Activated naive CD4-positive, alpha-beta T cell treated with anti-CD3 and anti-CD28 coated beads, Interleukin-2, amount 50 U/mL, for 16 hours (primary cell): ENCODE measurements around the gene ZNF440.
"Not testable (repeated sequence)": the region's sequence is repeated elsewhere in the genome, so short reads cannot be mapped to it uniquely, and the experiment has no call there.

Experiments used
- DNase-seq: peaks from one replicate; pipeline ENCODE4 v3.0.0-alpha.2; 2020

Gene ZNF440

DNA sequence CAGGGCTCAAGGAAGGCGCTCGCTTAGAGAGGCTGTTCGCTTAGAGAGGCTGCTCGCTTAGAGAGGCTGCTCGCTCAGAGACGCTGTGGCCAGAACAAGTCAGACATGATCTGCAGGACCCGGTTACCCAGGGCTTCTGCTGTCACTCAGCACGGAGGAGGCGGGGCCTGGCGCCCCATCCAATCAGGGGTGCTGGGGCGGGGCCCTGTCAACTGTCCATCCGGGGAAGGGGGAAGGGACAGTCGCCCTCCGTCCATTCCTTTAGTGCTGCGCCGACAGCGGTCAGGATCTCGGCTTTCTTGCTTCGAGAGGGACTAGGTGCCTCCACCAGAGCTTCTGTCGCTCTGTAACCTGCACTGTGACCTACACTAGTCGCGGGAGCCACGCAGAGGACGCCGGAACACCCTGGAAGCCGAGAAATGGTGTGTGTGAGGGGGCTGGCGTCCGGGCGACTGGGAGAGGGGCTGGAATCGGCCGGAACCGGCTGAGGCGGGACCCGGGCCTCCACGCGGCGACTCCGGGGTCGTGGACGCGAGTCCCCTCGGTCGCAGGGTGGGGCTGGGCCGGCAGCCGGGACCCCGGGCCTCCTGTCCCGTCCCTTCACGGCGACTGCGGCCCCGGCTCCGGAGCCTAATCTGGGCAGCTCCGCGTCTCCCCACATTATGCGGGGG, at the start of gene ZNF440:
Gene ZNF440 (plus strand): TSS at position 245 of the 671 bp plus-strand sequence. CDS start 175 bp downstream, at position 420.
- peak; percentile 90 for DNase-seq

DNA sequence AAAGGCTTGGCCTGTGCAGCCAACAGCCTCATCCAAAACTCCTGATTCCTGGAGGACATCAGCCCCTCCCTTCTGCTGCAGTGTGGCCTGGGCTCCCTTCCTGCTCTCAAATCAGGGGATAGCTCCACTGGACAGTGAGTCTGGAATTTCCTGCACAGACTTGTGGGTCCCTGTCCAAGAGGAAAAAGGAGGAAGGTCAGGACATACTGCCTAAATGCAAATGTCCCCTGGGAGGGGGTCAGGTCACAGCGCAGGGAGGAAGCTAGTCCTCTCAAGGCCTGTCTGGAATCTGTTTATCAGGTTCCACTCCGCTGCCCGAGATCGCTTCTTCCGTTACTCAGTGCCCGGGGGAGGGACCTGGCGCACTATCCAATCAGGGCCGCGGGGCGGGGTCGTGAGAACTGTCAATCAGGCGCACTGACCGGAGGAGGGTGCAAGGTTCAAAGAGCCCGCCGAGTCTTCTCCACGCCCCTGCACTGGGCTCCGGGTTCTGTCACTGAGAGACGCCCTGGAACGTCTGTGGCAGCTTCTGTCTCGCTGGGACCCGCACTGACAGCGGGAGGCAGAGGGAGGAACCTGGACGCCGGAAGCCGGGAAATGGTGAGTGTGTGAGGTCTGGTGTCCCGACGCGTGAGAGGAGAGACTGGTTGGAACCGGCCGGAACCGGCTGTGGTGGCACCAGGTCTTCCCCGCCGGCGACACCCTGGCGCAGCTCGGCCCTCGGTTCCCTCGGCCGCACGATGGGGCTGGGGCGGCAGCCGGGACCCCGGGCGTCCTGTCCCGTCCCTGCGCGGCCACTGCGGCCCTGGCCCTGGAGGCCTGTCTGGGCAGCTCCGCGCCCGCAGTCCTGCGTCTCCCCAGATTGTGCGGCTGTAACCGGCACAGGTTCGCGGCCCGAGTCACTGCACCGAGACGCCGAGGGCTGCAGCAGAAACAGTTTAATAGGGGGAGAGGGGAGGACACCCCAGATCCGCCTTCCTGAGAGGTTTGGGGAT, 47.2 kb upstream of the ZNF440 start, which contains the start of gene ZNF441:
Gene ZNF441 (plus strand): TSS at position 404 of the 995 bp plus-strand sequence. CDS start 194 bp downstream, at position 598.
- DNase-seq: peak; percentile 94

DNA sequence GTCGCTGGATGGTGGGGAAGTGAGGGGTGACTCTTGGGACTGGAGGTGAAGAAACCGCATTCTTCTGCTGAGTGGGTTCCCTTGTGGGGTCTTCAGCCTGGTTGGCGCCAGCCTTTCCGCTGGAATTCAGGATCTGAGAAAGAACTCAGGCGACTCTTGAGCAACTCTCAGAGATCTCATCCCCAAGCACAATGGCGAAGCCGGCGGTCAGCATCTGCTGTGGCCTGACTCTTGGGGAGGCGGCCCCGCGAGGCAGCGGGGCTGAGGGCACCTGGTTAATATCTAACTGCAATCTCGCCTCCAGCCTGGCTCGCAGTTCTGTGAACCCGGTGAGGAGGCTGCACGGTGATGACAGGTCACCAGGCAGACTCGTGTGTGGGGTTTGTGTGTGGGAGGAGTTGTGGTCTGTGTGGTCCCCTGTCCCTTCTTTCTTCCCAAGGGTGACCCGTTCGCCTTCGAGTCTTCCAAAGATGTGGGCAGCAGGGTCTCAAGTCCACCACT, 46.4 kb upstream of the ZNF440 start:
- DNase-seq: peak; percentile 21

DNA sequence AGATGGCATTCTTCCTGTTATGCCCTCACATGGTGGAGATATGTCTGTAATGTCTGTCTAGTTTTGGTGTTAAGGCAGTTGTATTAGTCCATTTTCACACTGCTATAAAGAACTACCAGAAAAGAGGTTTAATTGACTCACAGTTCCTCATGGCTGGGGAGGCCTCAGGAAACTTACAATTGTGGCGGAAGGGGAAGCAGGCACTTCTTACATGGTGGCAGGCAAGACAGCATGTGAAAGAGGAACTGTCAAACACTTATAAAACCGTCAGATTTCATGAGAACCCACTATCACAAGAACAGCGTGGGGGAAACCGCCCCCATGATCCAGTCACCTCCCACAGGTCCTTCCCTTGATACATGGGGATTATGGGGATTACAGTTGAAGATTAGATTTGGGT, 44.1 kb upstream of the ZNF440 start:
- DNase-seq: no peak

DNA sequence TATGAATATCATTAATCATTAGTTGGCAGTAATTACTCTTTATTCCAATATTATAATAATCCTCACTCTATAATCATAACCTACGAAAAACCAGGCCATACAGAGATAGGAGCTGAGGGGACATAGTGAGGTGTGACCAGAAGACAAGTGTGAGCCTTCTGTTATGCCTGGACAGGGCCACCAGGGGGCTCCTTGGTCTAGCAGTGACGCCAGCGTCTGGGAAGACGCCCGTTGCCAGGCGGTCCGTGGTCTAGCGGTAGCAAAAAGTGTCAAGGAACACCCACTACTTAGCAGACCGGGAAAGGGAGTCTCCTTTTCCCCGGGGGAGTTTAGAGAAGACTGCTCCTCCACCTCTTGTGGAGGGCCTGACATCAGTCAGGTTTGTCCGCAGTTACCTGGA, 42.6 kb upstream of the ZNF440 start:
- DNase-seq: not testable (repeated sequence)

DNA sequence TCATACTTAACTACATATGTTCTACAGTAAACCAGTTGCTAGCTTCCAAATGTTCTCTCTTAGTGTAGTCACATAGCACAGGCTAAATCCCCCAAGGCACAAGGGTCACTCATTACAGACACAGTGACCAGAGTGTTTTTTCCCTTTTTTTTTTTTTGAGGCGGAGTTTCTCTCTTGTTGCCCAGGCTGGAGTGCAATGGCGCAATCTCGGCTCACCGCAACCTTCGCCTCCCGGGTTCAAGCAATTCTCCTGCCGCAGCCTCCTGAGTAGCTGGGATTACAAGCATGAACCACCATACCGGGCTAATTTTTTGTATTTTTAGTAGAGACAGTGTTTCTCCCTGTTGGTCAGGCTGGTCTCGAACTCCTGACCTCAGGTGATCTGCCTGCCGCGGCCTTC, 37.4 kb upstream of the ZNF440 start:
- DNase-seq: not testable (repeated sequence)

DNA sequence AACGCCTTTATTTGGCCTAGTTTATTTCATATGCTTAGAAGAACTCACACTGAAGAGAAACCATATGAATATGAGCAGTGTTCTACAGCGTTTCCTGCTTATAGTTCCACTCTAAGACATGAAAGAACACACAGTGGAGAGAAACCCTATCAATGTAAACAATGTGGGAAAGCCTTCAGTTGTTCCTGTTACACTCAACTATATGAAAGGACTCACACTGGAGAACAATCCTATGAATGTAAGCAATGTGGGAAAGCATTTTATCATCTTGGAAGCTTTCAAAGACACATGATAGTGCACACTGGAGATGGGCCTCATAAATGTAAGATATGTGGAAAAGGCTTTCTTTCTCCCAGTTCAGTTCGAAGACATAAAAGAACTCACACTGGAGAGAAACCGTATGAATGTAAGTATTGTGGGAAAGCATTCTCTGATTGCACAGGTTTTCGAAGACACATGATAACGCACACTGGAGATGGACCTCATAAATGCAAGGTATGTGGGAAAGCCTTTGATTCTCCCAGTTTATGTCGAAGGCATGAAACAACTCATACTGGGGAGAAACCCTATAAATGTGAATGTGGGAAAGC, 33.5 kb upstream of the ZNF440 start:
- DNase-seq: no peak

DNA sequence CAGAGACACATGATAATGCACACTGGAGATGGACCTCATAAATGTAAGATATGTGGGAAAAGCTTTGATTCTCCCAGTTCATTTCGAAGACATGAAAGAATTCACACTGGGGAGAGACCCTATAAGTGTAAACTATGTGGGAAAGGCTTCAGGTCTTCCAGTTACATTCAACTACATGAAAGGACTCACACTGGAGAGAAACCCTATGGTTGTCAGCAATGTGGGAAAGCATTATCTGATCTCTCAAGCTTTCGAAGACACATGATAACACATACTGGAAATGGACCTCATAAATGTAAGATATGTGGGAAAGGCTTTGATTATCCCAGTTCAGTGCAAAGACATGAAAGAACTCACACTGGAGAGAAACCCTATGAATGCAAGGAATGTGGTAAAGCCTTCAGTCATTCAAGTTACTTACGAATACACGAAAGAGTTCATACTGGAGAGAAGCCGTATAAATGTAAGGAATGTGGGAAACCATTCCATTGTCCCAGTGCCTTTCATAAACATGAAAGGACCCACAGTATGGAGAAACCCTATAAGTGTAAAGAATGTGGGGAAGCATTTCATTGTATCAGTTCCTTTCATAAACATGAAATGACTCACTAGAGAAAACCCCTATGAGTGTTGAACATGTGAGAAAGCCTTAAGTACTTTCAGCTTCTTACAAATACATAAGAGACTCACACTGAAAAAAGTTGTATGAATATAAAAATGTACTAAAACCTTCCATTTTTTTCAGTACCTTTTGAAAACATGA, 32.6 kb upstream of the ZNF440 start:
- no peak for DNase-seq

DNA sequence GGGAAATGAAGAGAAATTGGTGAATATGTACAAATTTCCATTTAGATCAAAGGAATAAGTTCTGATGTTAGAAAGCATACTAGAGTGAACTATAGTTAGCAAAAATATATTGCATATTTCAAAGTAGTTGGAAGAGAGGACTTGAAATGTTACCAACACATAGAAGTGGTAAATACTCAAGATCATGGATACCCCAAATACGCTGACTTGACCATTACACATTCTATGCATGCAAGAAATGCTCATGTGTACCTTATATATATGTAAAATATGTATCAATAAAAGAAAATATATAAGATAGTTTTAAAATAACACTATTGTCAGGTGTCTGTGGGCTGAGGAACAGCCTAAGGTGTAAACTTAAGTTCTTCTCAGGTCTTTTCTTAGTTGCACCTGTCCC, 30.3 kb upstream of the ZNF440 start:
- no peak for DNase-seq

DNA sequence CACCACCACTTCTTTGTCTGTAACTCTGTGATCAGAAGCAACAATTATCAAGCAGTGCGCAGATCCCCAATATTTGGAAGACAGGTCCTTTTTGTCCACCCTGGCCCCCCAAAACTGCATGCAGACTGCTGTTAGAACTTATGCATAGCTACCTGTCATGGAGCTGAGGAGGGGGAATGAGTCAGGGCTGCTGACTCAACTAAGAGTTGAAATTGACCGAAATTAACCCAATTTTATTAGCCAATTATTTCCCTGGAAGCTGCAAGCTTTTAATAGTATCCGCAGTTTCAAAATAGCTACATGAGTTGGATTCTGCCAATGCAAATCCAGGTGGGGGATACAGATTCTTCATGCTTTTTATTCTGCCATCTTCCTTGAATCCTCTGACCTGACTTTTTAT, 29.7 kb upstream of the ZNF440 start:
- DNase-seq: no peak

DNA sequence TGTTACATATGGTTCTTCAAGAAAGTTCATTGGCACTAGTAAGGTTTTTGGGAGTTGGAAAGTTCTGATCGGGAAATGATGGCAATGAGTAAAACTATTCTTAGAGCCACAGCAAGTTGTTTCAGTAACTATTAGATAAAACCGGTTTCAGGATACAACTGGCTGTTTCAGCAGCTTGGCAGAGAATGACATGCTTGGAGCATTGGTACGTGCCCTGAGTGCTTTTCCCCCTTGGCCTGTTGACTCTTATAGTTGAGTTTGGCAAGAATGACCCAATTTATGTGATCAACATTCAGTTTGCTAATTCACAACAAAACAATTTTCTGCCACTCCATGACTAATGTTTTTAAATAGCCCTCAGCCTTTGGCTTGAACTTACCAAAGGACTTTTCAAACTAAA, 26.5 kb upstream of the ZNF440 start:
- no peak for DNase-seq

DNA sequence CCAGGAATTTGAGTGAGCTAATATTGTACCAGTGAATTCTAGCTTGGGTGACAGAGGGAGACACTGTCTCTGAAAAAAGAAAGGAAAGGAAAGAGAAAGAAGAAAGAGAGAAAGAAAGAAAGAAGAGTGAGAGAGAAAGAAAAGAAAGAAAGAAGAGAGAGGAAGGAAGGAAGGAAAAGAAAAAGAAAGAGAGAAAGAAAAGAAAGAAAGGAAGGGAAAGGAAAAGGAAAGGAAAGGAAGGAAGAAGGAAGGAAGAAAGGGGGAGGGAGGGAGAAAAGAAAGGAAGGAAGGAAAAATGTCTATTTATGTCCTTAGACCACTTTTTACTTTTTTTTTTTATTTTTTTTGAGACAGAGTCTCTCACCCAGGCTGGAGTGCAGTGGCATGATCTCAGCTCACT, 21.1 kb upstream of the ZNF440 start:
- no peak for DNase-seq

DNA sequence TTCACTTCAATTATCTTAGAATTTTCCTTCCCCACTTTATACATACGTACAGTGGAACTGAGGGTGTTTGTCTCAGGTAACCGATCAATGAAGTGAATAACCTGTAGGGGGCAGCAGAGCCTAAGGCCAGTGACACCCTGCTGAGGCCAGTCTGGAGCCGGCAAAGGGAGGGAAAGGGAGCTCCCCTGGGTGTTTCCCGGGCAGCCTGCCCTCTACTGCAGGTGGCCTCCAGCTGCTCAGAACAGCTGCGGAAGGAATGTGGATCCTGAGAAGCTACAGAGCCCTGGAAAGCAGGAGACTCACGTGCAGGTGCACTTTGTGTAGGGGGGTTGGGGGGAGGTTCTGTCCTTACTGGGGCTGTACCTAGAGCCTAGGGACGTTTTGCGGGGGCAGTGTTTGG, 16.6 kb upstream of the ZNF440 start:
- peak; percentile 72 for DNase-seq

DNA sequence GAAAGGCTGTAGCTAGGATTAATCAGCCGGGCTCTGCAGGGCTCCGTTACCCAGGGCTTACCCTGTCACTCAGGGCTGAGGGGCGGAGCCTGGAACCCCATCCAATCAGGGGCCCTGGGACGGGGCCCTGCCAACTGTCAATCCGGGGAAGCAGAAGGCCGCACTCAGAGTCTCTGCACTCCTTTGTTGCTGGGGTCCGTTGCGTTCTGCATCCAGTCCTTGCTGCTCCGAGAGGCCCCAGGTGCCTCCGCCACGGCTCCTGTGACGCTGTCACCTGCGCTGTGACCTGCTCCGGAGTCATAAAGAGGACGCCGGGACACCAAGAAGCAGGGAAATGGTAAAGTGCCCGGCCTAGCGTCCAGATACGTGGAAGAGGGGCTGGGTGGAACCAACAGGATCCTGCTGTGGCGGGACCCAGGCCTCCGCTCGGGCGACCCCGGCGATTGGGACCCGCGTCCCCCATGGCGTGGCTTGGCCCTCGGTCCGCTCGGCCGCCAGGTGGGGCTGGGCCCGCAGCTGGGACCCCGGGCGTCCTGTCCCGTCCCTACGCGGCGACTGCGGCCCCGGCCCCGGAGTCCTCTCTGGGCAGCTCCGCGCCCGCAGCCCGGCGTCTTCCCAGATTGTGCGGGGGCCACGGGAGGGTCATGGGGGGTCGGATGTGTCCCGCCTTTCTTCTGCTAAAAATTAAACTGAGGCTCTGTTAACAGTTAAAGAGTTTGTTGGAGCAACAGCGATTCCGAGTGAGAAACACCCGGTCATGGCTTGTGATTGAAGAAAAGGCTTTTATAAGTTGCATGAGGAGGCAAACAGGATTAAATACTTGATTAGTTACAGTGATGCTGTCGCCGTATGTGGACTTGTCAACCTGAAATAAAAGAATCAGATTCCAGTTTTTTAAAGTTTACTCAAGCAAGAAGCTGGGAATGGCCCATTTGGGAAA, 15.4 kb upstream of the ZNF440 start, which contains the start of gene ZNF491:
Gene ZNF491 (plus strand): TSS at position 133 of the 940 bp plus-strand sequence. CDS start 7,431 bp downstream, outside the sequence.
- DNase-seq: peak; percentile 91

DNA sequence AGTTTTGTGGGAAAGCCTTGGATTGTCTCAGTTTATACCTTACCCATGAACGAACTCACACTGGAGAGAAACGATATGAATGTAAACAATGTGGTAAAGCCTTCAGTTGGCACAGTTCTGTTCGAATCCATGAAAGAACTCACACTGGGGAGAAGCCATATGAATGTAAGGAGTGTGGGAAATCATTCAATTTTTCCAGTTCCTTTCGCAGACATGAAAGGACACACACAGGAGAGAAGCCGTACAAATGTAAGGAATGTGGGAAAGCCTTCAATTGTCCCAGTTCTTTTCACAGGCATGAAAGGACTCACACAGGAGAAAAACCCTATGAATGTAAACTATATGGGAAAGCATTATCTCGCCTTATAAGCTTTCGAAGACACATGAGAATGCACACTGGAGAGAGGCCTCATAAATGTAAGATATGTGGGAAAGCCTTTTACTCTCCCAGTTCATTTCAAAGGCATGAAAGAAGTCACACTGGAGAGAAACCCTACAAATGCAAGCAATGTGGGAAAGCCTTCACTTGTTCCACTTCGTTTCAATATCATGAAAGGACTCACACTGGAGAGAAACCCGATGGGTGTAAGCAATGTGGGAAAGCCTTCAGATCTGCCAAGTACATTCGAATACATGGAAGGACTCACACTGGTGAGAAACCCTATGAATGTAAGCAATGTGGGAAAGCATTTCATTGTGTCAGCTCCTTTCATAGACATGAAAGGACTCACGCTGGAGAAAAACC, 7.5 kb upstream of the ZNF440 start:
- no peak for DNase-seq

DNA sequence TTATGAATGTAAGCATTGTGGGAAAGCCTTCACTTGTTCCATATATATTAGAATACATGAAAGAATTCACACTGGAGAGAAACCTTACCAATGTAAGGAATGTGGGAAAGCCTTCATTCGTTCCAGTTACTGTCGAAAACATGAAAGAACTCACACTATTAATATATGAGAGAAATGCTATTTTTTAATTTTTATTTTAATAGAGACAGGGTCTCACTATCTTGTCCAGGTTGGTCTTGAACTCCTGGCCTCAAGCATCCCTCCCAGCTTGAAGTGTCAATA, 7.0 kb upstream of the ZNF440 start:
- DNase-seq: no peak

DNA sequence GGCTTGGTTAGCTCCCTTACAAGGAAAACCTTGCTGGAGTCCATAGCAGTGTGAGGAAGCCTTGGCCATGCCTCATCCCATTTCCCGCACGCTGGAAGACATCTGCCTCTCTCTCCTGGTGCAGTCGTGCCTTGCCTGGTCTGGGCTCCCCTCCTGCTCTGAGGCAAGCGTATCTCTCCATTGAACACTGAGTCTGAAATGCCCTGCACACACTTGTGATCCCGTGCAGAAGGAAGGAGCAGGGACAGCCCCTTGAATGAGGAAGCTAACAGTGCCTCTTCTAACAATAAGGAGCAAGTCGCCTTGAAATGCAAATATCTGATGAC, 407 bp upstream of the ZNF440 start:
- peak; percentile 12 for DNase-seq

DNA sequence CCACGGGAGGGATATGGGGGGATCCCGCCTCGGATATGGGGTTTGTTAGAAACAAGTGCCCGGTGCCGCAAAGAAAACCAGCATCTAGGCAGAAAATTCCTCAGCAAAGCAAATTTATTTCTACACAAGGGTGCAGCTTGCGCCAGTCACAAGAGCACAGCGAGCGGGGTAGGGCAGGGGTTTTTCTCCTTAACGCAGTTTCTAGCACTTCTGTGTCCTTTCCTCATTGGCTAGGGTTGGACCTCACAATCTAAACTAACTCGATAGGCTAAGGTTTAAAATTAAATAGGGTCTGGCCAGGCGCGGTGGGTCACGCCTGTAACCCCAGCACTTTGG, 595 bp downstream of the ZNF440 start:
- no peak for DNase-seq

DNA sequence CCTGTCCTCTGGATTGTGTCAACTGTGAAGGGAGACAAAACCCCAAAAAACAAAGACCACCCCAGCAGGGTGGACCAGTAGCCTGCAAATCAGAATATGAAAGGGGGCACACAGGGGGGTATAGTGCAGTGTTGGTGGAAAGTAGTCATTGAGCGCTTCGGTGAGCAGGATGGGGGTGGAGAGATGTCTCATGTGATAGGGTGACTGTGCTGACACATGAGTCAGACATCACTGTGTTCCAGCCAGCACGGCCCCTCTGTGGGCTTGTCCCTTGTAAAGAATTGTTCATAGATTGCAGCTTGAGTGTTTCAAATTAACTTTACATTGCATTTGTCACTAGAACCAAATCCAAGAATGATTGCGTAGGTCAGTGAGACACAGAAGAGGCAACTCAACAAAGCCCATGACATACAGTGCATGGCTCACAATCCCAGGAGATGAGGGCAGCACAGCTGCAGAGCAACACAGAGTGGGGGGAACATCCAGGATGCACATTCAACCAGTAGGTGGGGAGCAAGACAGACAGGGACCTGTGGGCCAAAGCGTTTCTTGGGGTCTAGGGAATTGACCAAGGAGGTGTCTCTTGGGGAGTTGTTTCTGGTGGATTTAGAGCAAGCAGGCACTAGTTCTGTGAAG, 7.5 kb downstream of the ZNF440 start:
- DNase-seq: no peak
